HepG2 (cell line): ENCODE results near the gene SRP14. TPM values are rescaled to one million over a fixed set of nuclear protein-coding genes. Genes with fewer than 3 reads are reported as not detected.

ENCODE experiments used
- ARNTL ChIP-seq: sonication (generic); formaldehyde crosslinking; IDR thresholded peaks from 2 replicates; pipeline ENCODE4 v1.4.0; 2020; ENCODE audit warnings: mild to moderate bottlenecking, missing genetic modification reagents
- FOSL2 ChIP-seq: sonication (generic); formaldehyde crosslinking; IDR thresholded peaks from 2 replicates; pipeline ENCODE4 v1.4.0; 2020; ENCODE audit warnings: missing genetic modification reagents
- KDM4B ChIP-seq: sonication (generic); formaldehyde crosslinking; IDR thresholded peaks from 2 replicates; pipeline ENCODE4 v1.4.0; 2020; ENCODE audit warnings: missing genetic modification reagents
- RAD21 ChIP-seq: fragments of 450-650 bp; formaldehyde crosslinking; IDR thresholded peaks from 2 replicates; pipeline ENCODE4 v1.5.0; 2020; ENCODE audit warnings: mild to moderate bottlenecking
- RFXAP ChIP-seq: sonication (generic); formaldehyde crosslinking; IDR thresholded peaks from 2 replicates; pipeline ENCODE4 v1.4.0; 2020; ENCODE audit warnings: missing genetic modification reagents, borderline replicate concordance
- RXRB ChIP-seq: IDR thresholded peaks from 2 replicates; pipeline ENCODE4 v1.6.1; 2016; ENCODE audit warnings: borderline replicate concordance, missing genetic modification reagents, missing compliant biosample characterization
- ZNF224 ChIP-seq: sonication (generic); formaldehyde crosslinking; IDR thresholded peaks from 2 replicates; pipeline ENCODE4 v1.5.0; 2020; ENCODE audit warnings: mild to moderate bottlenecking, missing genetic modification reagents
- ZNF598 ChIP-seq: sonication (generic); formaldehyde crosslinking; IDR thresholded peaks from 2 replicates; pipeline ENCODE4 v1.5.1; 2020; ENCODE audit warnings: mild to moderate bottlenecking, missing genetic modification reagents, borderline replicate concordance
- ZNF660 ChIP-seq: sonication (generic); formaldehyde crosslinking; IDR thresholded peaks from 2 replicates; pipeline ENCODE4 v1.5.1; 2020; ENCODE audit warnings: mild to moderate bottlenecking, low read depth, missing genetic modification reagents, borderline replicate concordance
- ZNF75D ChIP-seq: sonication (generic); formaldehyde crosslinking; IDR thresholded peaks from 2 replicates; pipeline ENCODE4 v1.8.1; 2023; ENCODE audit warnings: missing genetic modification reagents, mild to moderate bottlenecking, borderline replicate concordance
- ZNF883 ChIP-seq: sonication (generic); formaldehyde crosslinking; IDR thresholded peaks from 2 replicates; pipeline ENCODE4 v1.5.1; 2020; ENCODE audit warnings: mild to moderate bottlenecking, missing genetic modification reagents; ENCODE audit errors: not compliant biosample characterization
- polyA plus RNA-seq, 8 experiments: library from polyadenylated mRNA; depleted of rRNA in 3 of 8; stranded (reverse) in 7 of 8; unstranded in 1 of 8; fragments of >200 nt; fragmentation: Illumina TruSeq in 4 of 8; extraction: Trizol in 4 of 8; gene quantifications; 2 replicates each; pipeline versions ENCODE4 v1.2.1 to v1.2.3, GENCODE V29; 2011 to 2016; ENCODE audit warnings: low read depth in 4 of 8, missing spikeins in 1 of 8, mixed read lengths in 1 of 8; ENCODE audit not compliant: insufficient read depth in 1 of 8
- total RNA-seq, 5 experiments: library from RNA; depleted of rRNA; stranded (reverse); fragments of >200 nt; fragmentation: Illumina TruSeq; extraction: Trizol; gene quantifications; 2 replicates each; pipeline ENCODE4 v1.2.3, GENCODE V29; 2016; ENCODE audit warnings: low read depth in 1 of 5
- TF ChIP-seq, protein P1 (sequence below): sonication (generic); formaldehyde crosslinking; IDR thresholded peaks from 2 replicates; pipeline ENCODE4 v1.8.1; 2023; ENCODE audit warnings: mild to moderate bottlenecking, missing genetic modification reagents, borderline replicate concordance
- TF ChIP-seq, protein P2 (sequence below): sonication (generic); formaldehyde crosslinking; IDR thresholded peaks from 2 replicates; pipeline ENCODE4 v1.4.0; 2020; ENCODE audit warnings: missing genetic modification reagents, borderline replicate concordance
- TF ChIP-seq, protein P3 (sequence below): sonication (generic); formaldehyde crosslinking; IDR thresholded peaks from 2 replicates; pipeline ENCODE4 v1.5.0; 2020; ENCODE audit warnings: mild to moderate bottlenecking, missing genetic modification reagents, borderline replicate concordance
- TF ChIP-seq, protein P4 (sequence below): sonication (generic); formaldehyde crosslinking; IDR thresholded peaks from 2 replicates; pipeline ENCODE4 v1.4.0; 2020; ENCODE audit warnings: missing genetic modification reagents
- TF ChIP-seq, protein P5 (sequence below): sonication (generic); formaldehyde crosslinking; IDR thresholded peaks from 2 replicates; pipeline ENCODE4 v1.4.0; 2020; ENCODE audit warnings: missing genetic modification reagents, mild to moderate bottlenecking, borderline replicate concordance

Gene SRP14
- total and polyA plus RNA-seq, 2 of the 13 experiments (the other 11 are each of a cell fraction or from before 2014, with no cell fraction given): 208 to 356 TPM

DNA sequence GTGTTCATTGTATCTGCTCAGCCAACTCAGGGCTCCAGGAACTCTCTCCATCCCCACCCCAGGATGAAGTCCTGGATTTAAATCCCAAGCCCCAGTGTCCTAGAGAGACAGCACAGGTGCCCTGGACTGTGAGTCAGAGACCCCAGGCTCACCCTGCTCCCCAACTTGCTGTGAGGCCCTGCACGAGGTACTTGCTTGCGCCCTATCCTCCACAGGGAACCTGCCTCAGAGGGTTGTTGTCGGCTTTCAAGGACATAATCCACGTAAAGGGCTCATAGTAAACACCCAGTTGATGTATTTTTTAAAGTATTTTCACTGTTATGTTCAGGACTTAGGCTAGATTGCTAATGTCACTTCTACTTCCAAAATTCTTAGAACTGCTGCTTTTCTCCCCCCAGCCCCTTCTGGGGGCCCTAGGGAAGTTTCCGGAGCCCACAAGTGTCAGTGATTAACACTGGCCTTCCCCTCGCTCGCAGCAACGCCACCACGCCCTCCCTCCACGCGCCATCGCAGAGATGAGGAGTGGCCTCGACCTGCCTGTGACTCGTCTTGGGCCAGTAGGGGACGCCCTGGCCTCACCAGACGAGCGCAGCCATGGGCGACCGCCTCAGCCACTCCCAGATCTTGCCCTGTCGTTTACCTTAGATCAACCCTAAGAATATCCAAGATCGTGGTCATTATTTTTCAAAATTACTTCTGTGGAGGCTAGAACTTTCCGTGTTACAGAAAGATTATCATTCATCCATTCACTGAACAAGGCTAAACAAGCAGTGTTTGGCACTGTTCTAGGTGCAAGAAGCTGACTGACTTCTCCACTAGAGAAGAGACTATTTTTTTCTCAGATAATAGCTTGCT is 6.0 kb upstream of the SRP14 start (continued):
- TF ChIP-seq, protein P1, sequence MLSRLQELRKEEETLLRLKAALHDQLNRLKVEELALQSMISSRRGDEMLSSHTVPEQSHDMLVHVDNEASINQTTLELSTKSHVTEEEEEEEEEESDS (CRISPR knock-in tag): 0 out of 2 replicates have a peak, but pooled peaks have one; percentile 26
- no peak for TF ChIP-seq ZNF883 (CRISPR knock-in tag)
- TF ChIP-seq, protein P2, sequence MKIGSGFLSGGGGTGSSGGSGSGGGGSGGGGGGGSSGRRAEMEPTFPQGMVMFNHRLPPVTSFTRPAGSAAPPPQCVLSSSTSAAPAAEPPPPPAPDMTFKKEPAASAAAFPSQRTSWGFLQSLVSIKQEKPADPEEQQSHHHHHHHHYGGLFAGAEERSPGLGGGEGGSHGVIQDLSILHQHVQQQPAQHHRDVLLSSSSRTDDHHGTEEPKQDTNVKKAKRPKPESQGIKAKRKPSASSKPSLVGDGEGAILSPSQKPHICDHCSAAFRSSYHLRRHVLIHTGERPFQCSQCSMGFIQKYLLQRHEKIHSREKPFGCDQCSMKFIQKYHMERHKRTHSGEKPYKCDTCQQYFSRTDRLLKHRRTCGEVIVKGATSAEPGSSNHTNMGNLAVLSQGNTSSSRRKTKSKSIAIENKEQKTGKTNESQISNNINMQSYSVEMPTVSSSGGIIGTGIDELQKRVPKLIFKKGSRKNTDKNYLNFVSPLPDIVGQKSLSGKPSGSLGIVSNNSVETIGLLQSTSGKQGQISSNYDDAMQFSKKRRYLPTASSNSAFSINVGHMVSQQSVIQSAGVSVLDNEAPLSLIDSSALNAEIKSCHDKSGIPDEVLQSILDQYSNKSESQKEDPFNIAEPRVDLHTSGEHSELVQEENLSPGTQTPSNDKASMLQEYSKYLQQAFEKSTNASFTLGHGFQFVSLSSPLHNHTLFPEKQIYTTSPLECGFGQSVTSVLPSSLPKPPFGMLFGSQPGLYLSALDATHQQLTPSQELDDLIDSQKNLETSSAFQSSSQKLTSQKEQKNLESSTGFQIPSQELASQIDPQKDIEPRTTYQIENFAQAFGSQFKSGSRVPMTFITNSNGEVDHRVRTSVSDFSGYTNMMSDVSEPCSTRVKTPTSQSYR (CRISPR knock-in tag): peak; percentile 29; the same call in 1 of the 2 replicates
- TF ChIP-seq ZNF660 (CRISPR knock-in tag): no peak
- TF ChIP-seq ZNF224 (CRISPR knock-in tag): peak; percentile 72; the same call in 1 of the 2 replicates
- TF ChIP-seq, protein P3, sequence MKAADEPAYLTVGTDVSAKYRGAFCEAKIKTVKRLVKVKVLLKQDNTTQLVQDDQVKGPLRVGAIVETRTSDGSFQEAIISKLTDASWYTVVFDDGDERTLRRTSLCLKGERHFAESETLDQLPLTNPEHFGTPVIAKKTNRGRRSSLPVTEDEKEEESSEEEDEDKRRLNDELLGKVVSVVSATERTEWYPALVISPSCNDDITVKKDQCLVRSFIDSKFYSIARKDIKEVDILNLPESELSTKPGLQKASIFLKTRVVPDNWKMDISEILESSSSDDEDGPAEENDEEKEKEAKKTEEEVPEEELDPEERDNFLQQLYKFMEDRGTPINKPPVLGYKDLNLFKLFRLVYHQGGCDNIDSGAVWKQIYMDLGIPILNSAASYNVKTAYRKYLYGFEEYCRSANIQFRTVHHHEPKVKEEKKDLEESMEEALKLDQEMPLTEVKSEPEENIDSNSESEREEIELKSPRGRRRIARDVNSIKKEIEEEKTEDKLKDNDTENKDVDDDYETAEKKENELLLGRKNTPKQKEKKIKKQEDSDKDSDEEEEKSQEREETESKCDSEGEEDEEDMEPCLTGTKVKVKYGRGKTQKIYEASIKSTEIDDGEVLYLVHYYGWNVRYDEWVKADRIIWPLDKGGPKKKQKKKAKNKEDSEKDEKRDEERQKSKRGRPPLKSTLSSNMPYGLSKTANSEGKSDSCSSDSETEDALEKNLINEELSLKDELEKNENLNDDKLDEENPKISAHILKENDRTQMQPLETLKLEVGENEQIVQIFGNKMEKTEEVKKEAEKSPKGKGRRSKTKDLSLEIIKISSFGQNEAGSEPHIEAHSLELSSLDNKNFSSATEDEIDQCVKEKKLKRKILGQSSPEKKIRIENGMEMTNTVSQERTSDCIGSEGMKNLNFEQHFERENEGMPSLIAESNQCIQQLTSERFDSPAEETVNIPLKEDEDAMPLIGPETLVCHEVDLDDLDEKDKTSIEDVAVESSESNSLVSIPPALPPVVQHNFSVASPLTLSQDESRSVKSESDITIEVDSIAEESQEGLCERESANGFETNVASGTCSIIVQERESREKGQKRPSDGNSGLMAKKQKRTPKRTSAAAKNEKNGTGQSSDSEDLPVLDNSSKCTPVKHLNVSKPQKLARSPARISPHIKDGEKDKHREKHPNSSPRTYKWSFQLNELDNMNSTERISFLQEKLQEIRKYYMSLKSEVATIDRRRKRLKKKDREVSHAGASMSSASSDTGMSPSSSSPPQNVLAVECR (CRISPR knock-in tag): peak; percentile 71; the same call in 1 of the 2 replicates
- peak; percentile 98 for TF ChIP-seq RAD21 (CRISPR knock-in tag)
- TF ChIP-seq, protein P4, sequence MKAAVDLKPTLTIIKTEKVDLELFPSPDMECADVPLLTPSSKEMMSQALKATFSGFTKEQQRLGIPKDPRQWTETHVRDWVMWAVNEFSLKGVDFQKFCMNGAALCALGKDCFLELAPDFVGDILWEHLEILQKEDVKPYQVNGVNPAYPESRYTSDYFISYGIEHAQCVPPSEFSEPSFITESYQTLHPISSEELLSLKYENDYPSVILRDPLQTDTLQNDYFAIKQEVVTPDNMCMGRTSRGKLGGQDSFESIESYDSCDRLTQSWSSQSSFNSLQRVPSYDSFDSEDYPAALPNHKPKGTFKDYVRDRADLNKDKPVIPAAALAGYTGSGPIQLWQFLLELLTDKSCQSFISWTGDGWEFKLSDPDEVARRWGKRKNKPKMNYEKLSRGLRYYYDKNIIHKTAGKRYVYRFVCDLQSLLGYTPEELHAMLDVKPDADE: no peak
- no peak for TF ChIP-seq RFXAP (CRISPR knock-in tag)
- peak; percentile 65 for TF ChIP-seq FOSL2 (CRISPR knock-in tag)
- TF ChIP-seq RXRB (CRISPR knock-in tag): peak; percentile 80
- TF ChIP-seq ARNTL (CRISPR knock-in tag): no peak
- no peak for TF ChIP-seq ZNF75D (CRISPR knock-in tag)
- TF ChIP-seq KDM4B (CRISPR knock-in tag): 0 out of 2 replicates have a peak, but pooled peaks have one; percentile 40
- TF ChIP-seq ZNF598 (CRISPR knock-in tag): no peak
- TF ChIP-seq, protein P5, sequence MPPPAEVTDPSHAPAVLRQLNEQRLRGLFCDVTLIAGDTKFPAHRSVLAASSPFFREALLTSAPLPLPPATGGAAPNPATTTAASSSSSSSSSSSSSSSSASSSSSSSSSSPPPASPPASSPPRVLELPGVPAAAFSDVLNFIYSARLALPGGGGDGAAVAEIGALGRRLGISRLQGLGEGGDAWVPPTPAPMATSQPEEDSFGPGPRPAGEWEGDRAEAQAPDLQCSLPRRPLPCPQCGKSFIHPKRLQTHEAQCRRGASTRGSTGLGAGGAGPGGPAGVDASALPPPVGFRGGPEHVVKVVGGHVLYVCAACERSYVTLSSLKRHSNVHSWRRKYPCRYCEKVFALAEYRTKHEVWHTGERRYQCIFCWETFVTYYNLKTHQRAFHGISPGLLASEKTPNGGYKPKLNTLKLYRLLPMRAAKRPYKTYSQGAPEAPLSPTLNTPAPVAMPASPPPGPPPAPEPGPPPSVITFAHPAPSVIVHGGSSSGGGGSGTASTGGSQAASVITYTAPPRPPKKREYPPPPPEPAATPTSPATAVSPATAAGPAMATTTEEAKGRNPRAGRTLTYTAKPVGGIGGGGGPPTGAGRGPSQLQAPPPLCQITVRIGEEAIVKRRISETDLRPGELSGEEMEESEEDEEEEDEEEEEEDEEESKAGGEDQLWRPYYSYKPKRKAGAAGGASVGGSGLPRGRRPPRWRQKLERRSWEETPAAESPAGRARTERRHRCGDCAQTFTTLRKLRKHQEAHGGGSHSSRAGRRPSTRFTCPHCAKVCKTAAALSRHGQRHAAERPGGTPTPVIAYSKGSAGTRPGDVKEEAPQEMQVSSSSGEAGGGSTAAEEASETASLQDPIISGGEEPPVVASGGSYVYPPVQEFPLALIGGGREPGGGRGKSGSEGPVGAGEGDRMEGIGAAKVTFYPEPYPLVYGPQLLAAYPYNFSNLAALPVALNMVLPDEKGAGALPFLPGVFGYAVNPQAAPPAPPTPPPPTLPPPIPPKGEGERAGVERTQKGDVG (CRISPR knock-in tag): no peak
